Gastrocnemius medialis (tissue), 4 donors: ENCODE results near the gene SCN8A. TPM values are rescaled to one million over a fixed set of nuclear protein-coding genes. Genes with fewer than 3 reads are reported as not detected.

Source experiments
- ATAC-seq, 2 donors: fragments of 150-250 bp; one replicate each; pipeline ENCODE4 v1.9.1; 2016
- DNase-seq, 2 donors: peaks; one replicate each; pipeline ENCODE4 v3.0.0-alpha.2; 2019
- H3K27ac ChIP-seq, 4 donors: fragments of 200-600 bp; sonication (generic); 1 replicate in 1 of 4; 2 replicates in 3 of 4; pipeline ENCODE4 v1.5.1; 2016 to 2018; ENCODE audit warnings: mild to moderate bottlenecking in 2 of 4, moderate library complexity in 1 of 4
- H3K27me3 ChIP-seq, 3 donors: fragments of 200-600 bp; sonication (generic) in 2 of 3; 1 replicate in 1 of 3; 2 replicates in 2 of 3; pipeline versions ENCODE4 v1.5.1 to v1.6.0; 2016 to 2019; ENCODE audit warnings: mild to moderate bottlenecking in 1 of 3, moderate library complexity in 1 of 3
- H3K36me3 ChIP-seq, 2 donors: fragments of 200-600 bp; sonication (generic) in 1 of 2; one replicate each; pipeline ENCODE4 v1.5.1; 2017 to 2018
- H3K4me1 ChIP-seq, 2 donors: fragments of 200-600 bp; sonication (generic) in 1 of 2; one replicate each; pipeline ENCODE4 v1.5.1; 2016 to 2017; ENCODE audit warnings: mild to moderate bottlenecking in 2 of 2
- H3K4me3 ChIP-seq, 4 donors: fragments of 200-600 bp; sonication (generic) in 3 of 4; 1 replicate in 1 of 4; 2 replicates in 3 of 4; pipeline ENCODE4 v1.5.1; 2016 to 2019; ENCODE audit warnings: mild to moderate bottlenecking in 2 of 4
- H3K9me3 ChIP-seq, 3 donors: fragments of 200-600 bp; sonication (generic) in 2 of 3; 1 replicate in 1 of 3; 2 replicates in 2 of 3; pipeline ENCODE4 v1.5.1; 2016 to 2019
- POLR2A ChIP-seq, 2 donors: fragments of 450-650 bp; IDR thresholded peaks; one replicate each; pipeline ENCODE4 v1.6.1; 2017; ENCODE audit warnings: antibody characterized with exemption in 2 of 2, mild to moderate bottlenecking in 2 of 2, moderate library complexity in 2 of 2
- in situ Hi-C, 4 donors: fragments of 200-750 bp; cut with MboI; loops; one replicate each; pipeline versions ENCODE4 v1.15.0 to v1.8.0; 2017; ENCODE audit warnings: low sequenced_read_pairs in 4 of 4
- intact Hi-C: fragments of 100-400 bp; cut with DNase I; formaldehyde crosslinking; loops from one replicate; pipeline ENCODE4 v1.15.1; 2023; ENCODE audit warnings: low total_unique reads
- total RNA-seq, 4 donors: library from RNA; depleted of rRNA; stranded (reverse); fragments of >200 nt; gene quantifications; one replicate each; pipeline versions ENCODE4 v1.1.0 to v1.2.3, GENCODE V29; 2016
- TF ChIP-seq, protein P1 (sequence below), 5 experiments: fragments of 450-650 bp in 3 of 5; fragments of 200-600 bp in 2 of 5; sonication (generic) in 2 of 5; IDR thresholded peaks in 4 of 5; conservative IDR thresholded peaks in 1 of 5; 1 replicate in 4 of 5; 2 replicates in 1 of 5; pipeline ENCODE4 v1.5.1; 2016 to 2019; ENCODE audit warnings: antibody characterized with exemption in 5 of 5, mild to moderate bottlenecking in 3 of 5, moderate library complexity in 3 of 5

The SCN8A gene
- total RNA-seq, 4 donors from 2014 or later, result 0.05 to 0.29 TPM; not detected in 2

- H3K27ac ChIP-seq, result no peak overlapping the region
- DNase-seq, result no peak
- ATAC-seq, result no peak
- H3K4me3 ChIP-seq, result no peak overlapping the region
- peaks cover 7 to 8% of the 10 kb centered on the region in 2 donors for H3K4me1 ChIP-seq
- intact Hi-C loops (no loop called here), in situ Hi-C loops (no loop called here)
- H3K36me3 ChIP-seq, result no peaks in the 10 kb centered on the region
- TF ChIP-seq POLR2A (IDR thresholded peaks at IDR 0.05), result no peak
- TF ChIP-seq, protein P1, sequence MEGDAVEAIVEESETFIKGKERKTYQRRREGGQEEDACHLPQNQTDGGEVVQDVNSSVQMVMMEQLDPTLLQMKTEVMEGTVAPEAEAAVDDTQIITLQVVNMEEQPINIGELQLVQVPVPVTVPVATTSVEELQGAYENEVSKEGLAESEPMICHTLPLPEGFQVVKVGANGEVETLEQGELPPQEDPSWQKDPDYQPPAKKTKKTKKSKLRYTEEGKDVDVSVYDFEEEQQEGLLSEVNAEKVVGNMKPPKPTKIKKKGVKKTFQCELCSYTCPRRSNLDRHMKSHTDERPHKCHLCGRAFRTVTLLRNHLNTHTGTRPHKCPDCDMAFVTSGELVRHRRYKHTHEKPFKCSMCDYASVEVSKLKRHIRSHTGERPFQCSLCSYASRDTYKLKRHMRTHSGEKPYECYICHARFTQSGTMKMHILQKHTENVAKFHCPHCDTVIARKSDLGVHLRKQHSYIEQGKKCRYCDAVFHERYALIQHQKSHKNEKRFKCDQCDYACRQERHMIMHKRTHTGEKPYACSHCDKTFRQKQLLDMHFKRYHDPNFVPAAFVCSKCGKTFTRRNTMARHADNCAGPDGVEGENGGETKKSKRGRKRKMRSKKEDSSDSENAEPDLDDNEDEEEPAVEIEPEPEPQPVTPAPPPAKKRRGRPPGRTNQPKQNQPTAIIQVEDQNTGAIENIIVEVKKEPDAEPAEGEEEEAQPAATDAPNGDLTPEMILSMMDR (IDR thresholded peaks at IDR 0.05 in 4 of 5, conservative IDR thresholded peaks at IDR 0.05 in 1 of 5), result no peak
- H3K27me3 ChIP-seq, result no peaks in the 10 kb centered on the region
- H3K9me3 ChIP-seq, result no peaks in the 10 kb centered on the region
These were observed 157.2 kb downstream of the SCN8A start for GRCh38 chr12:51748235-51748634.

DNA sequence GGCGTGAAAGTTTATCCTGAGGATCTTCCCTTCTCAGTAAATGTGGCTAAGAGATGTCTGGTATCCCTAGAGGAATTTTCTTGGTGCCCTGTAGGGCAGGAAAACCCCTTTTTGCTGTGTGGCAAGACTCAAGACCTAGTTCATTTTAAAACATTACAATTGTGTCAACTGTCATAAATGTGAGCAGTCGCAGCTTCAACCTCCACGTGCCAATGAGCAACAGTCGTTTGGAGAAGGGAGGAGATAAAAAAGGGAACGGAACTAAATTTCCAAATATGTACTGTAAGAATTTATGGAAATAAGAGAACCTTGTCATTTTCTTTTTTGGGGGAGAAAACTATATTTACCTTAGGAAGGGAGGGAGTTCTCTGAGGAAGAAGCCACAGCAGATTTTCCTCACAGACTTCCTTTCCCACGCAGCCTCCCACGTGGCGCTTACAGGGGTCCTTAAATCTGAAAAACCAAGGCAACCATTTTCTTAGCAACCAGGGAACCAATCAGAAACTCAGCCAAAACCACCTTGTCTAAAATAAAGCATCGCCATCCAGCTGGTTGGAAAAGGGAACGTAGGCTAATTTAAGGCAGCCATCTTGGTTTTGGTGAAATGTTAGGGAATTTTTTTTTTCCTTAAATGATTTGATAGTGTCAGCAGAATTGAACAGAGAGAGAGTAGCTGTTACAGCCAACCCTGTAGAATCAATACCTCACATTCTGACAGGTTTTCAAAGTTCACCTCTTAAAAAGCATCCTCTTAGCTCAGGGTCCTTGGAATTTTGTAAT is 158.4 kb downstream of the SCN8A start:
- Histone ChIP-seq H3K4me1 (peaks cover 7 to 8% of the 10 kb centered on the region in 2 donors), H3K36me3 (no peaks in the 10 kb centered on the region), H3K27me3 (no peaks in the 10 kb centered on the region), H3K9me3 (no peaks in the 10 kb centered on the region), H3K4me3 (no peak overlapping the region), H3K27ac (no peak overlapping the region)
- no peak for ATAC-seq
- TF ChIP-seq POLR2A (IDR thresholded peaks at IDR 0.05), result no peak
- TF ChIP-seq, protein P1 (IDR thresholded peaks at IDR 0.05 in 4 of 5, conservative IDR thresholded peaks at IDR 0.05 in 1 of 5), result no peak
- intact Hi-C loops, result no loop called here
- DNase-seq, result no peak
- in situ Hi-C loops, result no loop called here

- in situ Hi-C loops (no loop called here), intact Hi-C loops (no loop called here)
- Histone ChIP-seq H3K4me1 (peaks cover 7 to 8% of the 10 kb centered on the region in 2 donors), H3K9me3 (no peaks in the 10 kb centered on the region), H3K27ac (no peak overlapping the region), H3K27me3 (no peaks in the 10 kb centered on the region), H3K4me3 (no peak overlapping the region), H3K36me3 (no peaks in the 10 kb centered on the region)
- no peak for DNase-seq
- TF ChIP-seq, protein P1 (IDR thresholded peaks at IDR 0.05 in 4 of 5, conservative IDR thresholded peaks at IDR 0.05 in 1 of 5), result no peak
- no peak for TF ChIP-seq POLR2A (IDR thresholded peaks at IDR 0.05)
- no peak for ATAC-seq
These were observed 158.9 kb downstream of the SCN8A start for GRCh38 chr12:51749986-51750317.

DNA sequence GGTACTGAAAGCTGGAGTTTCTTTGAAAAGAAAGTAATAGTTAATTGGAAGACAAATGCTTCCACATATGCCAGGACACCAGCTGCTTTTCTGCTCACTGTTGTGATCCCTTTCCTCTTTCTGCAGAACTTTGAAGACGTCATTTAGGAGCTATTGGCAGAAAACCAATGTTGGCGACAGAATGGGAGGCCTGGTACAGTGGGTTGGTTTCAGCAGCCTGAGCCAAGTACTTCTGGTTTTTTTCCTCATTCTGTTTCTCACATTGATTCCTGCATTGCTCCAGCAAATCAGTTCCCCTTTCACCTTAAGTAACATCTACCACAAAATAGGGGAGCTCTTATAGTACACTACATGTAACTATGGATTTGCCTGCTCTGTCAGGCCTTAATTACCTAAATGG is 160.6 kb downstream of the SCN8A start:
- ATAC-seq (peak; percentile 39 to 46), DNase-seq (peak; percentile 11 to 28)
- in situ Hi-C loops, result no loop called here
- Histone ChIP-seq H3K27ac (peak overlapping the region in 1 of 4 donors; percentile 20), H3K27me3 (no peaks in the 10 kb centered on the region), H3K9me3 (no peaks in the 10 kb centered on the region), H3K36me3 (no peaks in the 10 kb centered on the region), H3K4me1 (peaks cover 7 to 8% of the 10 kb centered on the region in 2 donors), H3K4me3 (no peak overlapping the region)
- TF ChIP-seq POLR2A (IDR thresholded peaks at IDR 0.05), result no peak
- TF ChIP-seq, protein P1 (IDR thresholded peaks at IDR 0.05 in 4 of 5, conservative IDR thresholded peaks at IDR 0.05 in 1 of 5), result no peak
- intact Hi-C loops, result no loop called here
